NCI-H187 treated with DMSO at 0.1 percent for 48 hours (cell line): ENCODE measurements around the gene ATAD2B.

Experiments used
- DNase-seq: peaks from one replicate; lab custom pipeline; 2025; lab: John Stamatoyannopoulos, UW

Gene ATAD2B

GRCh38 chr2:23912054-23912453, 14.9 kb downstream of the ATAD2B start:
- DNase-seq: no peak

GRCh38 chr2:23905155-23905554, 21.8 kb downstream of the ATAD2B start:
- no peak for DNase-seq

GRCh38 chr2:23904692-23905091, 22.2 kb downstream of the ATAD2B start:
- DNase-seq: no peak

- no peak for DNase-seq
Observed at GRCh38 chr2:23904215-23904614, 22.7 kb downstream of the ATAD2B start.

- no peak for DNase-seq
Observed at GRCh38 chr2:23903034-23903433, 23.9 kb downstream of the ATAD2B start.

GRCh38 chr2:23901966-23902846, 24.7 kb downstream of the ATAD2B start:
- DNase-seq: no peak

GRCh38 chr2:23900541-23901322, 26.2 kb downstream of the ATAD2B start:
- no peak for DNase-seq

GRCh38 chr2:23900133-23900532, 26.8 kb downstream of the ATAD2B start:
- DNase-seq: no peak

GRCh38 chr2:23871206-23871605, 55.7 kb downstream of the ATAD2B start:
- no peak for DNase-seq

GRCh38 chr2:23867449-23867848, 59.5 kb downstream of the ATAD2B start:
- no peak for DNase-seq

GRCh38 chr2:23862716-23863426, 64.1 kb downstream of the ATAD2B start:
- no peak for DNase-seq

GRCh38 chr2:23861952-23862351, 65.0 kb downstream of the ATAD2B start:
- DNase-seq: no peak

GRCh38 chr2:23859983-23860382, 66.9 kb downstream of the ATAD2B start:
- no peak for DNase-seq

- no peak for DNase-seq
Observed at GRCh38 chr2:23859234-23859633, 67.7 kb downstream of the ATAD2B start.

- DNase-seq: no peak
Observed at GRCh38 chr2:23850564-23851256, 76.2 kb downstream of the ATAD2B start.

- DNase-seq: no peak
Observed at GRCh38 chr2:23844905-23845304, 82.0 kb downstream of the ATAD2B start.

- DNase-seq: no peak
Observed at GRCh38 chr2:23843051-23843976, 83.6 kb downstream of the ATAD2B start.

GRCh38 chr2:23839919-23840578, 86.9 kb downstream of the ATAD2B start:
- DNase-seq: no peak

- no peak for DNase-seq
Observed at GRCh38 chr2:23838996-23839395, 87.9 kb downstream of the ATAD2B start.

GRCh38 chr2:23838581-23838980, 88.3 kb downstream of the ATAD2B start:
- DNase-seq: no peak
